Thymus (tissue), 11 donors: ENCODE results near the gene MYH3. TPM values are rescaled to one million over a fixed set of nuclear protein-coding genes. Genes with fewer than 3 reads are reported as not detected.

Experiments
- DNase-seq, 9 donors: peaks; one replicate each; pipeline ENCODE4 v3.0.0-alpha.2; 2013; ENCODE audit warnings: low spot score in 9 of 9, low read depth in 6 of 9, missing footprints in 1 of 9
- H3K27ac ChIP-seq, 2 donors: one replicate each; pipeline ENCODE4 v1.5.1; 2013; ENCODE audit warnings: control low read depth in 1 of 2, low read depth in 1 of 2, low read length in 1 of 2, mild to moderate bottlenecking in 1 of 2, moderate library complexity in 1 of 2
- H3K27me3 ChIP-seq, 2 donors: one replicate each; pipeline ENCODE4 v1.5.1; 2013; ENCODE audit warnings: low read length in 1 of 2; ENCODE audit not compliant: control insufficient read depth in 2 of 2, insufficient read depth in 1 of 2
- H3K36me3 ChIP-seq, 2 donors: one replicate each; pipeline ENCODE4 v1.5.1; 2013; ENCODE audit warnings: low read length in 1 of 2, mild to moderate bottlenecking in 1 of 2, moderate library complexity in 1 of 2; ENCODE audit not compliant: control insufficient read depth in 2 of 2, insufficient read depth in 2 of 2
- H3K4me1 ChIP-seq, 2 donors: one replicate each; pipeline ENCODE4 v1.5.1; 2013; ENCODE audit warnings: low read length in 2 of 2; ENCODE audit not compliant: control insufficient read depth in 2 of 2, insufficient read depth in 2 of 2
- H3K4me3 ChIP-seq, 2 donors: one replicate each; pipeline ENCODE4 v1.5.1; 2013; ENCODE audit warnings: low read length in 2 of 2, control low read depth in 1 of 2, mild to moderate bottlenecking in 1 of 2
- H3K9me3 ChIP-seq, 2 donors: one replicate each; pipeline ENCODE4 v1.5.1; 2013; ENCODE audit warnings: low read length in 1 of 2, mild to moderate bottlenecking in 1 of 2; ENCODE audit not compliant: control insufficient read depth in 2 of 2, insufficient read depth in 1 of 2
- WGBS: extraction: QIAGEN DNeasy Blood & Tissue Kit; methylation state at CpG from one replicate; pipeline ENCODE4 v1.1.7; 2013; 5-methylcytosine and 5-hydroxymethylcytosine counted together
- polyA plus RNA-seq: library from polyadenylated mRNA; stranded (reverse); fragments of 200-250 nt; gene quantifications from one replicate; pipeline ENCODE4 v1.2.3, GENCODE V29; 2013
- total RNA-seq: library from RNA; stranded (reverse); fragments of 120-200 nt; gene quantifications from one replicate; pipeline ENCODE4 v1.2.4, GENCODE V29; 2013
- donor health status: healthy.

MYH3 gene
- total and polyA plus RNA-seq, 2 donors, result 13.5 to 18.0 TPM

DNA sequence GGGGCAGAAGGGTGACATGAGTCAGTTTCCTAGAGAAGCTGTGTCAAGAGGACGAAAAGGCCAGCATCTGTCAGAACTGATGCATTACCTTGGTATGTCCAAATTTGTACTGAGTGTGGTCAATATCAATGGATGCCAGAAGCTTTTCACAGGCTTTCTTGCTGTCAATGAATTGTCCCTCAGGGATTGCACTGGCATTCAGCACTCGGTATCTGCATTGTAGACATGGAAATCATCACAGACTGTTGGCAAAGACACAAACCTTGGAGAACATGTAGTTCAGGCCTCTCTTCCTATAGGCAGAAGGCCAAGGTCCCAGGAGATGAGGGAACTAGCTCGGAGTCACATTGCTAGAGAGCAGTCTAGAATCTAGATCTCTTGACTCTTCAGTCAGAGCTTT, 16.6 kb downstream of the MYH3 start:
- no peaks in the 10 kb centered on the region for H3K9me3 ChIP-seq
- 82% methylated on average over 3 of the region's 3 CpGs for WGBS
- H3K27ac ChIP-seq, result no peak overlapping the region
- H3K4me3 ChIP-seq, result no peak overlapping the region
- peaks cover 0 to 11% of the 10 kb centered on the region in 2 donors for H3K36me3 ChIP-seq
- no peaks in the 10 kb centered on the region for H3K27me3 ChIP-seq
- H3K4me1 ChIP-seq, result no peaks in the 10 kb centered on the region
- DNase-seq, result no peak

- no peaks in the 10 kb centered on the region for H3K9me3 ChIP-seq
- no peak overlapping the region for H3K27ac ChIP-seq
- no peaks in the 10 kb centered on the region for H3K4me1 ChIP-seq
- no peaks in the 10 kb centered on the region for H3K27me3 ChIP-seq
- H3K4me3 ChIP-seq, result no peak overlapping the region
- H3K36me3 ChIP-seq, result peaks cover 0 to 11% of the 10 kb centered on the region in 2 donors
- 97% methylated on average over 25 of the region's 25 CpGs for WGBS
- DNase-seq, result no peak
Observed at GRCh38 chr17:10638151-10638550, 19.0 kb downstream of the MYH3 start.

- Histone ChIP-seq H3K27me3 (no peaks in the 10 kb centered on the region), H3K4me1 (no peaks in the 10 kb centered on the region), H3K36me3 (peaks cover 0 to 10% of the 10 kb centered on the region in 2 donors), H3K9me3 (no peaks in the 10 kb centered on the region), H3K27ac (no peak overlapping the region), H3K4me3 (no peak overlapping the region)
- no peak for DNase-seq
- 98% methylated on average over 14 of the region's 14 CpGs for WGBS
Observed at GRCh38 chr17:10635290-10635689, 21.8 kb downstream of the MYH3 start.

- no peaks in the 10 kb centered on the region for H3K27me3 ChIP-seq
- no peak overlapping the region for H3K27ac ChIP-seq
- no peaks in the 10 kb centered on the region for H3K36me3 ChIP-seq
- H3K4me1 ChIP-seq, result no peaks in the 10 kb centered on the region
- H3K4me3 ChIP-seq, result no peak overlapping the region
- no peaks in the 10 kb centered on the region for H3K9me3 ChIP-seq
- DNase-seq, result no peak
- 92% methylated on average over 15 of the region's 15 CpGs for WGBS
Observed at GRCh38 chr17:10633738-10634379, 23.2 kb downstream of the MYH3 start.

- 95% methylated on average over 15 of the region's 15 CpGs for WGBS
- no peak overlapping the region for H3K4me3 ChIP-seq
- no peaks in the 10 kb centered on the region for H3K4me1 ChIP-seq
- H3K9me3 ChIP-seq, result no peaks in the 10 kb centered on the region
- H3K27me3 ChIP-seq, result no peaks in the 10 kb centered on the region
- H3K27ac ChIP-seq, result no peak overlapping the region
- no peaks in the 10 kb centered on the region for H3K36me3 ChIP-seq
- DNase-seq, result no peak
Observed at GRCh38 chr17:10631701-10632100, 25.4 kb downstream of the MYH3 start.

DNA sequence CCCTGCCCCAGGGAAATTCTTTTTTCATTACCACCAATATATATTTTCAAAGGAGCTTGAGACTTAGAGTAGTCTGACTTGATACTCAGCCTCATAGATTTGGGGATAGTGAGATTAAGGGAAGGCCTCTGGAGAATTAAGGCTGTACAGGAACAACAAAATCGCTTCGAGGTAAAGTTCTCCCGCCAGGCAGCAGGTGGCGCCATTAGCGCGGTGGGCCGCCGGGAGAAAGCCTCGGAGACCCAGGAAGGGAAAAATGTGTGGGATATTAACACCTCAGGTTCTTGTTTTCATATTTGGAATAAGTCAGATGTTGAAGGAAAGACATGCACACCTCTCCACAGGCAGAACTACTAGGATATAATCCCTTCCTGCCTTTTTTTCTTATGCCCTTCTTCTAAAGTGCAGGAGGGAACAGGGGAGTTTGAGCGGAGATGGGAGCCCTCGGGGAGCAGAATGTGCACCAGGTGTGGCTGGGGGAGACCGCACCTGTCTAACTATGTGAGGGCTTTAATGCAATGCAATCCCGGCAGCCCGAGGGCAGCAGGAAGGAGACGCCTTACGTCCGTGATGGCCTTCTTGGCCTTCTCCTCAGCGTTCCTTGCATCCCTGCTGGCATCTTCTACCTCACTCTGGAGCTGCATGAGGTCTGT, 25.9 kb downstream of the MYH3 start:
- Histone ChIP-seq H3K27me3 (no peaks in the 10 kb centered on the region), H3K4me3 (no peak overlapping the region), H3K36me3 (no peaks in the 10 kb centered on the region), H3K27ac (no peak overlapping the region), H3K9me3 (no peaks in the 10 kb centered on the region), H3K4me1 (no peaks in the 10 kb centered on the region)
- DNase-seq, result peak in 3 of 9 donors; percentile 15 to 19 (median 17)
- 64% methylated on average over 18 of the region's 18 CpGs for WGBS

DNA sequence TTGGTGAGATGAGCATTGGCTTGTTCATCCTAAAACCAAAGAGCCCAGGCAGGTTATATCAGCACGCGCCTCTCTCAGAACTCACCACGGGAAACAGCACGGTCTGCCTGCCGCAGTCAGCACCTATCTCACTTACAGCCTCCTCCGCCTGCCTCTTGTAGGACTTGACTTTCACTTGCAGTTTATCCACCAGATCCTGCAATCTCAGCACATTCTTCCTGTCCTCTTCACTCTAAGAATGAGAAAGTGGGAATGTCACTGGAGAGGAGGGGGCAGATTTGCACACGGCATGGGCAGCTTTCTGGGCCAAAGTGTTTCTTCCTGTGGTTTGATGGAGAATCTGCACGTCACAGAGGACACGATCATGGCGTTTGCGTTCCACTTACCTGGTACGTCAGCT, 27.4 kb downstream of the MYH3 start:
- no peak for DNase-seq
- Histone ChIP-seq H3K4me1 (no peaks in the 10 kb centered on the region), H3K27me3 (no peaks in the 10 kb centered on the region), H3K36me3 (no peaks in the 10 kb centered on the region), H3K4me3 (no peak overlapping the region), H3K9me3 (no peaks in the 10 kb centered on the region), H3K27ac (no peak overlapping the region)
- WGBS, result 98% methylated on average over 12 of the region's 12 CpGs

GRCh38 chr17:10628756-10629155, 28.4 kb downstream of the MYH3 start:
- no peaks in the 10 kb centered on the region for H3K27me3 ChIP-seq
- WGBS, result 94% methylated on average over 13 of the region's 13 CpGs
- H3K4me1 ChIP-seq, result no peaks in the 10 kb centered on the region
- no peak overlapping the region for H3K4me3 ChIP-seq
- no peaks in the 10 kb centered on the region for H3K36me3 ChIP-seq
- no peak for DNase-seq
- no peaks in the 10 kb centered on the region for H3K9me3 ChIP-seq
- no peak overlapping the region for H3K27ac ChIP-seq

- DNase-seq, result no peak
- H3K27me3 ChIP-seq, result no peaks in the 10 kb centered on the region
- no peaks in the 10 kb centered on the region for H3K9me3 ChIP-seq
- H3K4me1 ChIP-seq, result no peaks in the 10 kb centered on the region
- H3K36me3 ChIP-seq, result no peaks in the 10 kb centered on the region
- no peak overlapping the region for H3K4me3 ChIP-seq
- 95% methylated on average over 9 of the region's 9 CpGs for WGBS
- no peak overlapping the region for H3K27ac ChIP-seq
Observed at GRCh38 chr17:10626390-10626789, 30.7 kb downstream of the MYH3 start.
